Activated CD8-positive, alpha-beta T cell treated with anti-CD3 and anti-CD28 coated beads for 36 hours (primary cell): ENCODE data around the gene B3GLCT. TPM values are rescaled to one million over a fixed set of nuclear protein-coding genes. Genes with fewer than 3 reads are reported as not detected.

ENCODE experiments used
- ATAC-seq: fragments of 200-7000 bp; cut with Tn5 transposase; one replicate; pipeline ENCODE4 v1.10.0; 2021; ENCODE audit warnings: mild to moderate bottlenecking, moderate library complexity
- CTCF ChIA-PET: fragments of 350-600 bp; sonication (Branson Sonifier 250); formaldehyde crosslinking; loops from one replicate; lab custom pipeline; 2021; ENCODE audit warnings: antibody characterized with exemption; lab: Charles Lee
- POLR2A ChIA-PET: fragments of 350-600 bp; sonication (Branson Sonifier 250); formaldehyde crosslinking; loops from one replicate; lab custom pipeline; 2021; ENCODE audit warnings: antibody characterized with exemption; lab: Charles Lee
- DNase-seq: peaks from one replicate; pipeline ENCODE4 v3.0.0-alpha.2; 2020
- H3K27ac Mint-ChIP-seq: one replicate; pipeline ENCODE4 v1.8.0; 2021; ENCODE audit warnings: mild to moderate bottlenecking, mixed read lengths
- H3K27me3 Mint-ChIP-seq: one replicate; pipeline ENCODE4 v1.8.0; 2021; ENCODE audit warnings: mixed read lengths
- H3K36me3 Mint-ChIP-seq: one replicate; pipeline ENCODE4 v1.8.0; 2021; ENCODE audit warnings: low read depth, mixed read lengths
- H3K4me1 Mint-ChIP-seq: one replicate; pipeline ENCODE4 v1.8.0; 2021; ENCODE audit warnings: low read depth, mixed read lengths
- H3K4me3 Mint-ChIP-seq: one replicate; pipeline ENCODE4 v1.8.0; 2021; ENCODE audit warnings: mild to moderate bottlenecking, moderate library complexity, mixed read lengths
- H3K9me3 Mint-ChIP-seq: one replicate; pipeline ENCODE4 v1.8.0; 2021; ENCODE audit warnings: mixed read lengths
- CTCF ChIP-seq: fragments of 200-600 bp; IDR thresholded peaks from one replicate; pipeline ENCODE4 v1.8.0; 2022; ENCODE audit warnings: antibody characterized with exemption, mild to moderate bottlenecking
- intact Hi-C: fragments of 100-400 bp; cut with micrococcal nuclease; formaldehyde crosslinking; loops from one replicate; pipeline ENCODE4 v1.10.0; 2022
- total RNA-seq, 2 experiments: library from RNA; stranded (reverse); gene quantifications; one replicate each; pipeline ENCODE4 v1.2.3, GENCODE V29; 2021

Gene B3GLCT
- total RNA-seq, 2 experiments from 2014 or later: 2.4 to 2.5 TPM

- H3K27ac Mint-ChIP-seq: no peak overlapping the region
- no peak for TF ChIP-seq CTCF
- DNase-seq: no peak
- intact Hi-C loops: no loop called here
- H3K36me3 Mint-ChIP-seq: no peaks in the 10 kb centered on the region
- H3K4me1 Mint-ChIP-seq: peaks cover 7% of the 10 kb centered on the region
- peaks cover 8% of the 10 kb centered on the region for H3K27me3 Mint-ChIP-seq
- H3K4me3 Mint-ChIP-seq: no peak overlapping the region
- H3K9me3 Mint-ChIP-seq: no peaks in the 10 kb centered on the region
- ATAC-seq: no peak
- CTCF ChIA-PET: interaction anchor here (1.5 to 1.6 kb wide), 2 partner anchors 9 to 22 kb away, joined by 4 to 5 read pairs; no protein-coding TSS in a partner anchor
- POLR2A ChIA-PET: no interaction called here
Observed at GRCh38 chr13:31192306-31192705, 7.5 kb upstream of the B3GLCT start.

DNA sequence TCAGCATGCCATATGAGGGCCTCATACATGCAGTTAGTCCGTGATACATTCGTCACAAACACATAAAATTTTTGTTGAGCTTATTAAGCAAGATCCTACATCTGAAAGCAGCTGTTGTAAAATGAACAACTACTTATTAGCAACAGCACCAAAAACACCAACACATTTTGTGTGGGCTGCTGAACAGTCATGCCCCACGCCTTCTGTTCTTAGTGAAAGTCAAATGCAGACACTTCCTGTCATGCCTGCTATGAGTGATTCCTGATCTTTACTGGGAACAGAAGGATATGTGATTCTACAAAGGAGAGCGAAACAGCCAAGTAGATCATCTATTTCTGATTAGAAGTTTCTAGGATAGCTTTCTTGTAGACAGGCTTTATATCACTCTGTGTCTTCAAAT, 4.2 kb upstream of the B3GLCT start:
- H3K9me3 Mint-ChIP-seq: no peaks in the 10 kb centered on the region
- no peaks in the 10 kb centered on the region for H3K36me3 Mint-ChIP-seq
- TF ChIP-seq CTCF: no peak
- intact Hi-C loops: no loop called here
- peaks cover 5% of the 10 kb centered on the region for H3K27me3 Mint-ChIP-seq
- ChIA-PET POLR2A (no interaction called here), CTCF (interaction anchor here (1.8 kb wide), 1 partner anchor 228 kb away, joined by 7 read pairs; no protein-coding TSS in a partner anchor)
- ATAC-seq (no peak), DNase-seq (no peak)
- H3K4me3 Mint-ChIP-seq: no peak overlapping the region
- H3K4me1 Mint-ChIP-seq: peaks cover 10% of the 10 kb centered on the region
- H3K27ac Mint-ChIP-seq: no peak overlapping the region

- H3K27me3 Mint-ChIP-seq: peaks cover 1% of the 10 kb centered on the region
- no peak for TF ChIP-seq CTCF
- H3K4me1 Mint-ChIP-seq: peaks cover 16% of the 10 kb centered on the region
- H3K27ac Mint-ChIP-seq: no peak overlapping the region
- intact Hi-C loops: no loop called here
- no peaks in the 10 kb centered on the region for H3K9me3 Mint-ChIP-seq
- ATAC-seq: no peak
- no peak overlapping the region for H3K4me3 Mint-ChIP-seq
- no peak for DNase-seq
- H3K36me3 Mint-ChIP-seq: no peaks in the 10 kb centered on the region
- ChIA-PET CTCF (interaction anchor here (1.5 to 1.8 kb wide), 2 partner anchors 20 to 227 kb away, joined by 4 to 7 read pairs; no protein-coding TSS in a partner anchor), POLR2A (no interaction called here)
Observed at GRCh38 chr13:31196992-31197391, 2.8 kb upstream of the B3GLCT start.

DNA sequence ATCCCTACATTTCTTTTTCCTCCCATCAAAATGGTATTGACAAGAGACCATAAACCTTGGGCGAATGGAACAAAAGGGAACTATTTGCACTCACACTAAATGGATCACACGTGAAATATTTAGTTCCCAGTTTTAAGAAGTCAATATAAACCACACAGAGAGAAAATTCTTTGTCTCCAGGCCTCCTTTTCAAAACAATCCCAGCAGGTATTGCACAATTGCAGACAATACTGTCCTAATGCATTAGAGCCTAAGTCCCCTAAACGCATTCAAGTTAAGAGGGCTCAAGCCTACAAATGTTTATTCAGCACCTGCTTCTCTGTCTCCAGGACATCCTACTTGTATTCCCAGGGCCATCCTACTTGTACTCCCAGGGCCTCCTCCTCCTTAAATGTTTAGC, 1.3 kb upstream of the B3GLCT start:
- Mint-ChIP-seq H3K4me3 (no peak overlapping the region), H3K36me3 (no peaks in the 10 kb centered on the region), H3K27ac (no peak overlapping the region), H3K9me3 (no peaks in the 10 kb centered on the region), H3K27me3 (peaks cover 1% of the 10 kb centered on the region), H3K4me1 (peaks cover 16% of the 10 kb centered on the region)
- DNase-seq (no peak), ATAC-seq (no peak)
- ChIA-PET CTCF (interaction anchor here (1.5 to 3.1 kb wide), 2 partner anchors 9 to 18 kb away, joined by 4 to 13 read pairs; no protein-coding TSS in a partner anchor), POLR2A (no interaction called here)
- TF ChIP-seq CTCF: no peak
- intact Hi-C loops: no loop called here

- Mint-ChIP-seq H3K27me3 (peaks cover 1% of the 10 kb centered on the region), H3K36me3 (no peaks in the 10 kb centered on the region), H3K4me1 (peaks cover 20% of the 10 kb centered on the region), H3K4me3 (peak overlapping the region; percentile 79), H3K27ac (peak overlapping the region; percentile 79), H3K9me3 (no peaks in the 10 kb centered on the region)
- intact Hi-C loops: no loop called here
- CTCF ChIA-PET: interaction anchor here (0.6 to 3.1 kb wide), 7 partner anchors 10 to 225 kb away, joined by 3 to 13 read pairs (median 4); no protein-coding TSS in a partner anchor
- no peak for DNase-seq
- POLR2A ChIA-PET: no interaction called here
- TF ChIP-seq CTCF: no peak
- peak; percentile 36 for ATAC-seq
Observed at GRCh38 chr13:31199527-31199848, 287 bp upstream of the B3GLCT start.
